NCI-H82 (cell line): ENCODE data around the gene GLRX.

Experiments
- DNase-seq: peaks from one replicate; lab custom pipeline; 2025; lab: John Stamatoyannopoulos, UW

GLRX gene

GRCh38 chr5:95808686-95809413 lies 13.7 kb downstream of the GLRX start:
- DNase-seq: no peak

- DNase-seq: no peak
These were observed 14.4 kb downstream of the GLRX start for GRCh38 chr5:95808013-95808685.

- no peak for DNase-seq
These were observed 15.8 kb downstream of the GLRX start for GRCh38 chr5:95806687-95807086.

- DNase-seq: no peak
These were observed 17.6 kb downstream of the GLRX start for GRCh38 chr5:95804736-95805539.

- no peak for DNase-seq
These were observed 19.0 kb downstream of the GLRX start for GRCh38 chr5:95803271-95804148.

GRCh38 chr5:95801961-95802360 lies 20.6 kb downstream of the GLRX start:
- no peak for DNase-seq

- DNase-seq: no peak
These were observed 21.0 kb downstream of the GLRX start for GRCh38 chr5:95801532-95801931.

- DNase-seq: no peak
These were observed 22.0 kb downstream of the GLRX start for GRCh38 chr5:95800553-95800952.

GRCh38 chr5:95799191-95799835 lies 23.2 kb downstream of the GLRX start:
- DNase-seq: no peak

GRCh38 chr5:95798545-95798944 lies 24.0 kb downstream of the GLRX start:
- no peak for DNase-seq

GRCh38 chr5:95798048-95798447 lies 24.5 kb downstream of the GLRX start:
- no peak for DNase-seq

- no peak for DNase-seq
These were observed 25.2 kb downstream of the GLRX start for GRCh38 chr5:95797301-95797700.

GRCh38 chr5:95794070-95794516 lies 28.4 kb downstream of the GLRX start:
- no peak for DNase-seq

- no peak for DNase-seq
These were observed 30.8 kb downstream of the GLRX start for GRCh38 chr5:95791751-95792150.

- no peak for DNase-seq
These were observed 34.0 kb downstream of the GLRX start for GRCh38 chr5:95788493-95788892.

GRCh38 chr5:95786821-95787418 lies 35.6 kb downstream of the GLRX start:
- no peak for DNase-seq

GRCh38 chr5:95784514-95785302 lies 37.8 kb downstream of the GLRX start:
- no peak for DNase-seq

- no peak for DNase-seq
These were observed 38.9 kb downstream of the GLRX start for GRCh38 chr5:95783661-95784060.

- no peak for DNase-seq
These were observed 40.3 kb downstream of the GLRX start for GRCh38 chr5:95782181-95782580.

- peak; percentile 70 for DNase-seq
These were observed 41.4 kb downstream of the GLRX start for GRCh38 chr5:95781101-95781583.
